ENCODE measurements around the gene SLC7A7.
A peak's percentile ranks its signal among the peaks of the same experiment; 100 is the strongest.

Gene SLC7A7

GRCh38 chr14:22800346-22800745 is 14.9 kb downstream of the SLC7A7 start:
- H3K4me3 ChIP-seq (ENCODE audit: low read depth, low read length): no peak overlapping the region
- ChIA-PET CTCF (interaction anchor here (0.6 to 0.7 kb wide), 2 partner anchors 30 to 60 kb away, joined by 4 read pairs; partner anchors contain the start of gene MRPL52), POLR2A (no interaction called here)
- no peak overlapping the region for H3K27ac ChIP-seq (ENCODE audit: extremely low read depth, low read depth, low read length)
- H3K36me3 ChIP-seq (ENCODE audit: control insufficient read depth in 2 of 2, insufficient read depth in 1 of 2, low read length in 2 of 2): no peaks in the 10 kb centered on the region
- H3K9me3 ChIP-seq (ENCODE audit: control insufficient read depth, insufficient read depth, low read depth, low read length): no peaks in the 10 kb centered on the region
- no peaks in the 10 kb centered on the region for H3K4me1 ChIP-seq (ENCODE audit: control insufficient read depth, insufficient read depth, low read length)
- TF ChIP-seq ZSCAN16 (tag by site-specific recombination; IDR thresholded peaks at IDR 0.05) (no peak), ZNF10 (tag by site-specific recombination; IDR thresholded peaks at IDR 0.05) (no peak), ZFP37 (tag by site-specific recombination; IDR thresholded peaks at IDR 0.05) (no peak), ZNF560 (tag by site-specific recombination; IDR thresholded peaks at IDR 0.05; ENCODE audit: borderline replicate concordance) (no peak), ZNF600 (tag by site-specific recombination; IDR thresholded peaks at IDR 0.05) (no peak), ZNF626 (tag by site-specific recombination; IDR thresholded peaks at IDR 0.05) (no peak), GLIS2 (tag by site-specific recombination; IDR thresholded peaks at IDR 0.05) (no peak)
- TF ChIP-seq, protein P1, sequence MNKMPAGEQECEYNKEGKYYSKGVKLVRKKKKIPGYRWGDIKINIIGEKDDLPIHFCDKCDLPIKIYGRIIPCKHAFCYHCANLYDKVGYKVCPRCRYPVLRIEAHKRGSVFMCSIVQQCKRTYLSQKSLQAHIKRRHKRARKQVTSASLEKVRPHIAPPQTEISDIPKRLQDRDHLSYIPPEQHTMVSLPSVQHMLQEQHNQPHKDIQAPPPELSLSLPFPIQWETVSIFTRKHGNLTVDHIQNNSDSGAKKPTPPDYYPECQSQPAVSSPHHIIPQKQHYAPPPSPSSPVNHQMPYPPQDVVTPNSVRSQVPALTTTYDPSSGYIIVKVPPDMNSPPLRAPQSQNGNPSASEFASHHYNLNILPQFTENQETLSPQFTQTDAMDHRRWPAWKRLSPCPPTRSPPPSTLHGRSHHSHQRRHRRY (tag by site-specific recombination; IDR thresholded peaks at IDR 0.05): no peak
- TF ChIP-seq, protein P2, sequence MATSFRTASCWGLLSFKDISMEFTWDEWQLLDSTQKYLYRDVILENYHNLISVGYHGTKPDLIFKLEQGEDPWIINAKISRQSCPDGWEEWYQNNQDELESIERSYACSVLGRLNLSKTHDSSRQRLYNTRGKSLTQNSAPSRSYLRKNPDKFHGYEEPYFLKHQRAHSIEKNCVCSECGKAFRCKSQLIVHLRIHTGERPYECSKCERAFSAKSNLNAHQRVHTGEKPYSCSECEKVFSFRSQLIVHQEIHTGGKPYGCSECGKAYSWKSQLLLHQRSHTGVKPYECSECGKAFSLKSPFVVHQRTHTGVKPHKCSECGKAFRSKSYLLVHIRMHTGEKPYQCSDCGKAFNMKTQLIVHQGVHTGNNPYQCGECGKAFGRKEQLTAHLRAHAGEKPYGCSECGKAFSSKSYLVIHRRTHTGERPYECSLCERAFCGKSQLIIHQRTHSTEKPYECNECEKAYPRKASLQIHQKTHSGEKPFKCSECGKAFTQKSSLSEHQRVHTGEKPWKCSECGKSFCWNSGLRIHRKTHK (tag by site-specific recombination; IDR thresholded peaks at IDR 0.05): no peak

GRCh38 chr14:22798528-22798927 is 16.7 kb downstream of the SLC7A7 start:
- TF ChIP-seq WT1 (tag by site-specific recombination; IDR thresholded peaks at IDR 0.05) (no peak), MEIS1 (CRISPR knock-in tag; IDR thresholded peaks at IDR 0.05; ENCODE audit: borderline replicate concordance) (no peak)
- CTCF ChIA-PET: interaction anchor here (0.5 to 1.9 kb wide), 2 partner anchors 24 to 54 kb away, joined by 3 to 5 read pairs; no protein-coding TSS in a partner anchor

DNA sequence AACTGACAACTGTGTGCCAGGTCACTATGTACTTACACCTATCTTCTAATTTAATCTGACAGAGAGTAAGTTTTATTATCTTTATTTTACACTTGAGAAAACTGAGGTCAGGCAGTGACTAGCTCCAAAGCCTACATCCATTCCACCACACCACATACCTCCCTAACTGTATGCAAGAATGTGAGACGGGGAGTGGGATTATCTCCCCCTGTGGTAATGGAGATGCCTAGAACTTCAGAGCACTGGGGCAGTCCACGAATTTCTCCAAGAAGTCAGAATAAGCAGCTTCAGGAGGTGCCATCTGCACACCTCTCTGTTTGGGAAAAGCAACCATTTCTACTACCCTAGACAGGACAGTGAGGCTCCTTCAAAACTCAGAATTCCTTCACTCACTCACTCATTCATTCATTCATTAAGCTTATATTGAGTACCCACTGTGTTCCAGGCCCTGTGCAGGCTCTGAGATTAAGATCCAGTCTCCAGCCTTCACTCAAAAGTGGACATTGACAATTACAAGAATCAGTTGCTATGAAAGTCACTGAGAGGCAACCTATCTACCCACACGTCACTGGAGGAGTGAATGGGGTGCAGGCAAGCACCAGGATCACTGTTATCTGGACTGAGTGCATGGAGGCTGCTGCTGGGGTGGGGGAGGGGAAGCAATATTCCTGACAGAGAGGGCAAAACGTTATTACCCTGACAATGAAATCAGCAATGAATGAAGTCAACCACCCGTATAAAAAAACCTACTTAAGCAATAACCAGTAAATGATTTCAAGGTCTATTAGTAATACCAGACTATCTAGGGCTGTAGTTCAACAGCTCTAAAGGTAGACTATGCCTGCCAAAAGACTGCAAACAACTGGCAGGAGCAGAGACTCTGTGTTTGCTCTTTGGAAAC is 18.0 kb downstream of the SLC7A7 start:
- CTCF ChIA-PET: interaction anchor here (0.6 to 1.9 kb wide), 5 partner anchors 20 to 463 kb away, joined by 3 to 5 read pairs (median 3); no protein-coding TSS in a partner anchor
- Histone ChIP-seq H3K36me3 (ENCODE audit: control insufficient read depth in 2 of 2, insufficient read depth in 1 of 2, low read length in 2 of 2) (no peaks in the 10 kb centered on the region), H3K4me1 (ENCODE audit: control insufficient read depth, insufficient read depth, low read length) (no peaks in the 10 kb centered on the region), H3K27ac (ENCODE audit: extremely low read depth, low read depth, low read length) (no peak overlapping the region), H3K4me3 (ENCODE audit: low read depth, low read length) (no peak overlapping the region), H3K9me3 (ENCODE audit: control insufficient read depth, insufficient read depth, low read depth, low read length) (no peaks in the 10 kb centered on the region)
- POLR2A ChIA-PET: interaction anchor here (0.7 kb wide), 1 partner anchor 10 kb away, joined by 3 read pairs; no protein-coding TSS in a partner anchor
- TF ChIP-seq SP3 (tag by site-specific recombination; IDR thresholded peaks at IDR 0.05) (no peak), ZNF585B (tag by site-specific recombination; IDR thresholded peaks at IDR 0.05) (peak; percentile 64)

More at GRCh38 chr14:22798528-22798927, 16.7 kb downstream of the SLC7A7 start:
- Histone ChIP-seq H3K4me1 (ENCODE audit: control insufficient read depth, insufficient read depth, low read length) (no peaks in the 10 kb centered on the region), H3K4me3 (ENCODE audit: low read depth, low read length) (no peak overlapping the region), H3K27ac (ENCODE audit: extremely low read depth, low read depth, low read length) (no peak overlapping the region), H3K36me3 (ENCODE audit: control insufficient read depth in 2 of 2, insufficient read depth in 1 of 2, low read length in 2 of 2) (no peaks in the 10 kb centered on the region), H3K9me3 (ENCODE audit: control insufficient read depth, insufficient read depth, low read depth, low read length) (no peaks in the 10 kb centered on the region)
- POLR2A ChIA-PET: no interaction called here

DNA sequence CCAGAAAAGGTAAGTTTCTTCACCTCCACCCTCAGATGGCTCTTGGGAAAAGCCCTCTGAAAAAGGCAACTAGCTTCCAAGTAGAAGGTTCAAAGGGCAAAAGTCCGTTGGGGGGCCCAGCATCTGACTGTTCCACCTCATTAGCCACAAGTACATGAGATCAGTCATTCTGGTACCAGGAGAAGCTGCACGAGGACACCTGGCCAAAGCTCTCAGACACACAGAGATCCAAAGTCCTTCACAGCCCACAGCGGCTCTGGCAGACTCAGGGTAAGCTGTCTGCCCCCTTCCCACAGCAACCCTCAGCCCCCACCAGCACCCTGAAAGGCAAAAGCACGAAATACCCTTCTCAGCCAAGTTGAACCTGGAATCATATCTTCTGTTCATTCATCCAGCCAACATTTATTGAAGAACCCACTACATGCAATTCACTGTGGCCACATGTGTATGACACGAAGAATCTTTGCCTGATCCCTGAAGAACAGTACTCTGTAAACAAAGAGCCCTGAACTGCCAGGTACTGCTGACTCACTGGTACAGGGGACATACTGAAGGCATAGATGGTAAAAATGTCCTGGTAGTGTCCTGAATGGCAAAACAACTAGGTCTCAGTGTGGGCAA is 19.0 kb downstream of the SLC7A7 start:
- H3K4me1 ChIP-seq (ENCODE audit: control insufficient read depth, insufficient read depth, low read length): no peaks in the 10 kb centered on the region
- POLR2A ChIA-PET: interaction anchor here (0.6 kb wide), 1 partner anchor 23 kb away, joined by 4 read pairs; no protein-coding TSS in a partner anchor
- H3K4me3 ChIP-seq (ENCODE audit: low read depth, low read length): no peak overlapping the region
- CTCF ChIA-PET: no interaction called here
- no peaks in the 10 kb centered on the region for H3K36me3 ChIP-seq (ENCODE audit: control insufficient read depth in 2 of 2, insufficient read depth in 1 of 2, low read length in 2 of 2)
- no peak overlapping the region for H3K27ac ChIP-seq (ENCODE audit: extremely low read depth, low read depth, low read length)
- H3K9me3 ChIP-seq (ENCODE audit: control insufficient read depth, insufficient read depth, low read depth, low read length): no peaks in the 10 kb centered on the region
- TF ChIP-seq ZNF394 (tag by site-specific recombination; IDR thresholded peaks at IDR 0.05; ENCODE audit: borderline replicate concordance) (peak; percentile 38; the same call in 1 of the 2 replicates), PRDM1 (tag by site-specific recombination; IDR thresholded peaks at IDR 0.05) (no peak)
